Hepatic stellate cell (primary cell): Measurements from ENCODE around the gene TDRD12.
A peak's percentile ranks its signal among the peaks of the same experiment; 100 is the strongest.

Experiments used
- DNase-seq: peaks from one replicate; pipeline ENCODE4 v3.0.0; 2011; ENCODE audit warnings: low spot score

The TDRD12 gene

DNA sequence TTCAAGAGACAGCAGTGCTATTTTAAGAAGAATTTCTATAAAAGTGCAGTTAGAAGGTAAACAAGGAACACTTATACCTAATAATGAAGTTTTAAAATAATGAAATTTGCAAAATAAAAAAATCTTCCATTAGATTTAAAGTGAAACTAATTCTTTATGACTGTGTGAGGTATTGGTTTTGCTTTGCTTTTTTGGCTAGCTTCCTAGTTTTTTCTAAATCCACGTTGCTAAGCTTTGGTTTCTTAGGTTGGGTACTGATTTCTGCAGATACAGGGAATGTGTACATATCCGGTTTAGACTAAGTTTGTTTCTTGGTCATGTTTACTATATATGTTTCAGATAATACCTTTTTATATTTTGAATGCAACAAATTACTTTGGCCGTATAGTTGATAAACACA, 90.2 kb downstream of the TDRD12 start:
- no peak for DNase-seq

DNA sequence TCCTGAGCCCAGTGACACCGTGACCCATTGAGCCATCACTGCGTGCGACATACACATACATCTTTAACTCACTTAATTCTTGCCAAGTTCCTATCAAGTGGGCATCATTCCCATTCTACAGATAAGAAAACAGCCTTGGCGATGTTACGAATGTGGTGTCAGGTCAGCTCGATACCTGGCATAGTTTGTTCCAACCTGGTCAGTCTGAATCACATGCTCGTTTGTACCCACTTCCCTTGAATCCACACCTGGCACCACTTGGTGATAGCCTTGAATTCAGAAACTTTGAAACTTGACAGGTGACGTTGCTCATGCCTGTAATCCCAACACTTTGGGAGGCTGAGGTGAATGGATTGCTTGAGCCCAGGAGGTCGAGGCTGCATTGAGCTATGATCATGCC, 90.9 kb downstream of the TDRD12 start:
- DNase-seq = no peak

DNA sequence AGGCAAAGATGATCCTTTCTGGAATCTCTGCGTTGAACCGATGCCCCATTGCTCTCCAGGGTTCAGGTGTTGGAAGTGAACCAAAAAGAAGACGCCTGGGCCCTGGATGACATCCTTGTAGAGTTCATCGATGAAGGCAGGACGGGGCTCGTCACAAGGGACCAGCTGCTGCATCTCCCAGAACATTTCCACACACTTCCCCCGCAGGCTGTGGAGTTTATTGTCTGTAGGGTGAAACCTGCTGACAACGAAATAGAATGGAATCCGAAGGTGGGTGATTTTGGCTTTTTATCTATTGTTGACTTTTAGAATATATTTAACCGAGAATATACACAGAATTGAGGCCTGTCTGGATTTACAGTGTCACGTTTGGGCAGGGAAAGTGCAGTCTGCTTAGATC, 91.6 kb downstream of the TDRD12 start:
- no peak for DNase-seq

DNA sequence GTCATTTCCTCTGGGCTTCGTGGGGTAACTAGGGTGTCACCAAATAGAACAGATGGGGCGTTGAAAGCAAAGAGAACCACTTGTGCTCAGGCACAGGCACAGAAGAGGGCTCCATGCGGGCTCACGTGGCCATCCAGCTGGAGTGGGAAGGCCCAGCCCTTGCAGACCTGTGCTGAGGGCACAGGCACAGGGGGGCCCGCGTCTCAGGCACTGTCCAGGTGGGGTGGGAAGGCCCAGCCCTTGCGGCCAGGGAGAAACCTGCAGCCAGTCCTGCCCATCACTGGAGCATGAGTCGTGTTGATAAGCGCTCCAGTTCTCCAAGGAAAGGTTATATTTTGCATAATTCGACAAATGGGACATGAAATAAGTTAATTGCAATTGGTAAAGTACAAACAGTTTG, 92.5 kb downstream of the TDRD12 start:
- DNase-seq = no peak

DNA sequence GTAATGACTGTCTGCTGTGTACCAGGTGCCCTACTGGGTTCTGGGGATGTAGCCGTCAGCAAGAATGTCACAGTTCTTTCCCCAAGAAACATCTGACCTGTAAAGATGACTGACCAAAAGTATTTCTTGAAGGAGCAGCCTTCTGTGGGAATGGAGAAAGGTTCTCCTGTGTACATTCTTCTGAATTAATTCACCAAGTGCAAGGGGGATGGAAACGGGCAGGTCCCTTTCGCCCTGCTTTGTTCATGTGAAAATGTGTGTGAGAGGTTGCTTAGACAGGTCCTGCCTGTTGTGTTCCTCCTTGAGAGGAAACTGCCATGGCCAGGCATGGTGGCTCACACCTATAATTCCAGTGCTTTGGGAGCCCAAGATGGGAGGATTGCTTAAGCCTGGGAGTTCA, 93.0 kb downstream of the TDRD12 start:
- DNase-seq = no peak

DNA sequence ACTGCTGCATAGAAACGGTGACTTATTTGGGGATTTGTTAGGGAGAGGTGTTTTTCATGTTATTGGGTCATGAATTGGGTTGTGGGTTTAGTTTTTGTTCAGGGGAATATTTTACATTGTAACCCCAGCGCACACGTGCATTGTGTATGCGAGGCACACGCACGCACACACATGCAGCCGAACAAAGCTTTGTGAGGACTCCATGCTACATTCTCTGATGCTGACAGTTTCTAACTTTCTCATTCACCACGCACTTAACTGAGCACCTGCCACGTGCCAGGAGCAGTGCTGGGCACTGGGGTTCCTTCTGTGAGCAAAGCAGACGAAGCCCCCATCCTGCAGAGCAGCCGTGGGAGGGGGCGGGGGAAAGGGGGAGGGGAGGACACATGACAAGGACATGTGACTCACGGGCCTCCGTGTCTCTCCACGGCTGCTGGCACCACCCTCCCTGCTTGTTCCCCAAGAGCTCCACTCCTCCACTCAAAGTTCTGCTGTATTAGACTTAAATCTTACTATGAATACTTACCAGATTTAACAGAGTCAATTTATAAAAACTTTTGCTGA, 94.4 kb downstream of the TDRD12 start:
- DNase-seq = no peak

DNA sequence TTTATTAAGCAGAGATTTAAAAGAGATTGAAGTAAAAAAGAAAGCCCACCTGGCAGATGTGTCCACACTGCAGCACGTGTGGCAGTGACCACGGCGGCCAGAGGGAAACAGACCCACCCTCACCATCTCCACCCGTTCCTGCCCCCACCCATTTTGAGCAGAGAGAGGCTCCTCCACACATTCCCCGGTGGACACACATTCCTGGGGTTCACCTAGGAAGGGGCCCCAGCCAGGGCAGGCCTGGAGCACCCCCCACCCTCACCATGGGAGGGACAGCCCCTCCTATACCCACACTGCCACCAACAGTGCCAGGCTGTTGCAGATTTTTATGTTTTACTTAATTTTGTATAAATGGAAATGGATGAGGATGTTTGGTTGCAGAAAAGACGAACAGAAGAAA, 95.1 kb downstream of the TDRD12 start:
- DNase-seq = no peak

DNA sequence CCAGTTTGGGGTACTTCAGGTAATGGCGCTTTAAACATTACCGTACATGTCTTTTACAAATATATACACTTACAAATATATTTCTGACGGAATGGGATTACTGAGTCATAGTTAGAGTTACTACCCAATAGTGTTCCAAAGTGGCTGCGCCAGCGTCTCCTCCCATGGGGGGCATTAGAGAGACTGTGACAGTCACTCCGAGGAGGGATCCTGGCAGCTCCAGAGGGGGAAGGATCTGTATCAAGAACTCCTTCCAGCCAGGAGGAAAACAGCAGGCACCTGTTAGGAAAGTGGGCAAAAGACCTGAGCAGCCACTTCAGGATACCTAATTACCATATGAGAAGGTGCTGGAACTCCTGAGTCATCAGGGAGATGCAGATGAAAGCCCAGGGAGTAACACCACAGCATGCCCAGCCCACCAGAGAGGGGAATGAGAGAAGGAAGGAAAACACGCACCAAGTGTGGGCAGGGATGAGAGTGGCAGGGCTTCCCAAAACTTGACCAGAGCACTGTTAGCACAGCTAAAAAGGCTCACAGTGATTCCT, 97.1 kb downstream of the TDRD12 start:
- no peak for DNase-seq

DNA sequence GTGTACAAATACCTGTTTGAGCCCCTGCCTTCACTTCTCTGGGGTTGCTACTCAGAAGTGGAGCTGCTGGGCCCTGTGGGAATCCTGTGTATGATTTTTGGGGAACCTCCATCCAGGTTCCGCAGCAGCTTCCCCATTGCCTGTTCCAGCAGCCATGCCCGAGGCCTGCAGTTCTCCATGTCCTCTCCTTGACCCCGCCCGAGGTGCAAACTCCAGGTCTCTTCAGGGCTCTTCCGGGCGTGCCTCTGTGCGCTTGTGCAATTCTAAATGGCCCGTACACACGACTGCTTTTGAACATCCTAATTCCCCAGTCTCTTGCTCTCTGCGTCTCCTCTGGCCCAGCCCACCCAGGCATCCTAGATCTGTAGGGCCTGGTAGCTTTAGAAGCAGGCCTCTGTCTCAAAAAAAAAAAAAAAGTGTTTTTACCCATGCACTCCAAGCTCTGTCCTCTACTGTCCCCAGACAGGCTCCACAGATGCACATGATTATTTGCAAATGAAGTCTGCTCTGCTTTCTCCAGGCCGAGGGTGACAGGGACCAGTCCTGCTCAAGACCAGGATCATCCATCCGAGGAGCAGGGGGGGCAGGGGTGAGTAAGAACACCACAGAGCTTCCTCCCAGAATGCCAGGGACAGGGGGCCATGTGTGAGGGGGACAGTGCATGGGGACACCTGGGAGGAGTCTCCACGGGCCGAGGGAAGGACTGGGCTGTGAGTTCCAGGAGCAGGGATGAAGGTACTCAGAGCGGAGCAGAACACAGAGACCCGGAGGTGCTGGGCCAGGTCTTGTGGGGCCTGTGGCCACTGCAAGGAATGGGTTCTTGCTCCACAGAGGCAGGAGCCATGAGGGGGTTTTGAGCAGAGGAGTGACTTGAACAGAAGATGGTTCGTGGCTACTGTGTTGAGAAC, 98.3 kb downstream of the TDRD12 start:
- no peak for DNase-seq

DNA sequence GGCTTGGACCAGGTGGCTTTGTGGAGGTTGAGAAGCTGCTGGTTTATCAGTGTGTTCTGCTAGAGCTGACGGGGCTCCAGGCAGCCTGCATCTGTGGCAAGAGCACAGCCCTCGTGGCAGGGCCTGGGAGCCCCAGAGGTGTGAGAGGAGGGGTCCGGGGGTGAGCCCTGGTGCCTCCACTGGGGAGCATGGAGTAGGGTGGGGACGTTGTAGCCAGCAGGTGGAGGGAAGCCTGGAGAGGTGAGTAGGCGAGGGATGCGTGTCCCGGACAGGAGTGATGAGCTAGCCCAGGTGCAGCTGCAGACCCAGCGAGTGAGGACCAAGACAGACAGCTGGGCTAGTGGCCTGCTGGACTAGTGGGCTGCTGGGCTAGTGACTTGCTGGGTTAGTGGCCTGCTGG, 99.0 kb downstream of the TDRD12 start:
- no peak for DNase-seq

DNA sequence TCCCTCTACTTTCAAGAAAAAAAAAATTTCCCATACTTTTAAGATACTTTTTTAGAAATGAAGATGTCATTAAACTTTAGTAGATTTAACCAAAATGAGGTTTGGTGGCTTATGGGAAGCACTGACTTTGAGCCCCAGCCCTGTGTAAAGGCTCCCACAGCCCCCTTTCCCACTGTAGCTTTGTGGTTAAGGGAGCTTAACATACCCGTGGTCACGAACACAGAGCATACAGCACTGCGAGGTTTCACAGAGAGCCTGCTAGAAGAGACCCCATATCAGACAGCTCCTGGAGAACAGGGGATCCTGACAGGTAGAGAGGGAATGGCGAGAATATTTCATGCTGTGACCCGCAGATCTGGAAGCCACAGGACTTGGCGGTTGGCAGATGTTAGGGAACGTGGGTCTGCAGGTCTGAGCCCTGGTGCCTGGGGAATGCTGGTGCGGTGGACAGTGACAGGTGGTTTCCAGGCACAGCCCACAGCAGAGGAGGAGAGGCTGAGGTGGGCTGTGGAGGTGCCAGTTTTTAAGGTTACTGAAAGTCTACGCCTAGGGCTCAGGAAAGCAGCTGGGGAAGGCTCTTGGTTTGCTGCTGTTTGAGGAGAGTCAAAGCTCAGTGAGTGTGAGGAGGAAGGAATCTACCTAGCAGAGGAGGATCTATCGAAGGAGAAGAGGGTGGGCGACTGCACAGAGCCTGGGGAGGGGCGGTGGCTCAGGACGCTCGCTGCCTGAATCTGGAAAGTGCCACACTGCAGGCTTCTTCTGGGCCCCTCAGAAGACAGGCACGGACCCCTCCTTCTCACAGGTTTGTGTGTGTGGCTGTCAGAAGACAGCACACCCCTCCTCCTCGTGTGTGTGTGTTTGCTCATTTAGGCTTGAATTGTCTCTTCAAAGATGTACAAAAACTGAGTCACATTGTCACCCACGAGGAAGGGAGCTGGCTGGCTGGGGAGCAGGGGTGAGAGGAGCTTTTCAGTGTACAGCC, 100.1 kb downstream of the TDRD12 start:
- no peak for DNase-seq

DNA sequence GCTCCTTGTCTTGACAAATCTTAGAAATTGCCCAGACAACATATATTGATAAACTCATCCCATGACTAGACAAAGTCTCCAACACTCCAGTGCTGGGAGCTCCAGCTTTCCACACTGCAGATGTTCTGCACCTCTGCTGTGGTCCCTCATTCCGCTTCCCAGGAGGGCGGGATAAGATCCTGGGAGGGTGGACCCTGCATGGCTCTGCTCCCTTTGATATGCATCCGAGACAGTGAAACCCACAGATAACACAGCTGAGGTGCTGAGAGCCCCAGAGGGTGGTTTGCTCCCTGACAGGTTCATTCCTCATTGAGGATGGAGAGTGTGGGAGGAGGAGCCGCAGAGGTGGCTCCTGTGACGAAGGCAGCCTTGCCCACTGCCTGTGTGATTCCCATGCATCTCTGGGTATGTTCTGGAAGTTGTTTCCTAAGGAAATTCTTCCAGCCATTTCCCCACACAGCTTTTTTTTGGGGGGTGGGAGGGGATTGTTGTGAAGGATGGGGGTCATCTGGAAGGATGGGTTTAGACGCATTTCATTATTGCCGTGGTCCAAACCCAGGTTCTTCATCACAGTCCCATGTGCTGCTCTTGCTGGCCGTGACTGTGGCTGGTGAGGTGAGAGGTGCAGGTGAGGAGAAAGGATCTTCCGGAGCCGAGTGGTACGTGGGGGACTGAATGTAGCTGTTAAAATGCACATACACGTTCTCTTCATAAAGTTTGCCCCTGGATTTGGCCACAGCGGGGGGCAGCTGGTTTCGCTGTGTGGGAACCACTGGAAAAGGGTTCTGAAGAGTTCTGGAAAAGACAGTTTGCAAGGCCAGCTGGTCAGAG, 103.6 kb downstream of the TDRD12 start:
- no peak for DNase-seq

DNA sequence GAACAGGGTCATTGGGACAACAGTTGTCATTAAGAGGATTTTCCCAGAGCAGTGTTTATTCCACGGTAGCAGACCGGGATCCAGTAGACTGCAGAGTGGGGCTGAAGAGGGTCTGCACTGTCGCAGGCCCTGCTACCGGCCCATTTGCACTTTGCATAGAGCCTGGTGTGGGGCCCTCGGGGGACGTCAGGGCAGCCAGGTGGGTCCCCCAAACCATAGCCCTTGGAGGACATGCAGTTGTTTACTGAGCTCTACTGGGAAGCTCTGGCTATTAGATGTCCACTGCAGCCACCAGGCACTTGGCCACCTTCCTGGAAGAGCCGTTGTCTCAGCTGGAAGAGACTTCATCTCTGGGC, 104.2 kb downstream of the TDRD12 start:
- DNase-seq = no peak

DNA sequence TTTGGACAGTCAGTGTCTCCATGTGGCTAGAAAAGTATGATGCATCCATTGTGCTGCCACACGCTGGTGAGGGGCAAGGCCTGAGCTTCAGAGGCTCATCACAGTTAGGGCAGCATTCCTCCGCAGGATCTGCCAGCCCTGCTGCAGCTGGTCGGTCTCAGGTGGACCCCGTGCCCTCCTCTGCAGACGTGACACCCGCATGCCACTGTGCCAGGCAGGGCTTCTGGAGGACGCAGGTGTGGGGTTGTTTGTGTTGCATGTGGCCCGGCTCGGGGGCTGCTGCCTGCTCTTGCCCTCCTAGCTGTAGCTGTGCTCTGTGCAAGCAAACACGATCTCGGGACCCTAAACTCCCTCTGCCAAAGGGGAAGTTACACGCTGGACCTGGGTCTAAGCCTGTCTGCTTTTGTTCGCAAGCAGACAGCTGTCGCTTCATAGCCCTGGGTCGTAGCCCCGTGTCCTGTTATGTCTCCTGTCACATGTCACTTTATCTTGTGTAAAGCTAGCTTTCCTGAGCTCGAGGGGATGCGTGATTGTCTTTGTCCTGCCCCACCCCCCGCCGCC, 104.7 kb downstream of the TDRD12 start:
- no peak for DNase-seq

DNA sequence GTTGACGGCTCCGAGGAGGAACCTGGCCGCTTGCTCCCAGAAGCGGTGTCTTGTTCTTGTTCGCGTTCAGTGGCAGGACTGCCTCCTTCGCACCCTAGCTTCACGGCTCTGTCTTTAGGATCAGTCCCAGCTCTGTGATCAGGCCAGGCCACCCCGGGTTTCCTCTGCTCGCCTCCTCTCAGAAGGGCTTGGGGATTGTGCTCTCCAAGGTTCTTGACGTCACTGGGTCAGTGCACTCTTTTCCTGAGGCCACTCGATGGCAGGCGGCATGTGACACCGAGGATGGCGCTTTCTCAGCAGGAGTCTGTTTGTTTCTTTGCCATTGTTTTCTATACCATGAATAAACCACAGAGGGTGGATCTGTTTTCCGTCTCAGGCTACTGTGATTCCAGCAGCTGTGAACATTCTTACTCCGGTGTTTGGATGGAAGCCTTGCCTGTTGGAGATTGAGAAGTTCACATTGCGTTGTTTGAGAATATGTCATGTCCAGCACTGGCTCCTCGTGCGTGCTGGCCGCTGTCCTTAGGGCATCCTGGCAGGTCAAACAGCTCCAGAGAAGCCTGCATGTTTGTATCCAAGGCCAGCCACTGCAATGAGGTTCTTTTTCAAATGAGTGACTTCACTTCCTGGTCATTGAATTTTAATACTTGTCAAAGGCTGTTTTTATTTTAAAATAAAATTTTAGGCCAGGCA, 105.5 kb downstream of the TDRD12 start:
- DNase-seq = no peak

DNA sequence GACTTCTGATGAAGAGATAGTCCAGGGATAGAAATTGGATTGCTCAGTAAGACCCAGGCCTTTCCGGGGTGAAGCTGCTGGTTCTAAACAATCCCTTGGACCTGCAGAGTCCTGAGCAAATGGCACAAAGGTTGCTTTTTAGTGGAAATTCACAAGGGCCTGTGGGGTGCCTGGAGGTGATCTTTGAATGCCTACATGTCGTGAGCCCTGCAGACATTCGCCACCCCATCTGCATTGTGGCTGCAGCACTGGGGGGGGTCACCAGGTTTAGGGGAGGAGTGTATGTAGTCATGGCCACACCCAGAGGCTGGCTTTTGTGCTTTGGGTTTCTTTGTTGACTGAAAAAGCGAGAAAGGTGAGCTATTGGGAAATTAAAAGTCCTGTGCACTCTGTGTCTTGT, 108.6 kb downstream of the TDRD12 start:
- DNase-seq = no peak

DNA sequence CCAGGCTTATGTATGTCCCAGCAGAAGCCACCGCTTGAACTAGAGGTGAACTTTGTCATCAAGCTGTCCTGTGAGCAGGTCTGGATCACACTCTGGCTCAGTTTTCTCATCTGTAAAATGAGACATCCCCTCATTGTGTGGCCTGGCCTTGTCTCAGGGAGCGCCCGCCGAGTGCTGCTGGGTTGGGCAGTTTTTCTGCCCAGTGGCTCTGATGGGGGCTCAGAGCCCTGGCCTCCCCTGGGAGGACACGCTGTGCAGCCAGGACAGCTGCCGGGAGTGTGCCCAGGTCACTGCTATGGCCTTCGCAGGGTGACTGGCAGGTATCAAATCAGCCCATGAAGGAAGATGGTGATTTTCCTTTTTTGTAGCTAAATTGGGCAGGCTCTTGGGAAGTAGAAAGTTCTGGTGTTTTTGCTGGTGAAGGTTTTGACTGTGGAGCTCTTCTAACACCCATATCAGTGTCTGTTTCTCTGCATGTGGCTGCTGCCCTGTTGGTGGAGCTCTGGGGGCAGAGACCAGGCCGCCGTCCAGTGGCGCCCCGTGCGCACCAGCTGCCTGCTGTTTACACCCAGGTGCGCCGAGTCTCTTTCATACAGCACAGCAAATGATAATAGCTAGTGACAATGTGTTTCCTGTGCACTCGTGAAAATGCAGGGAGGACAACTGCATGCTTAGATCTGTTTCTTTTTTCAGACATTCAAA, 109.2 kb downstream of the TDRD12 start:
- DNase-seq = no peak

DNA sequence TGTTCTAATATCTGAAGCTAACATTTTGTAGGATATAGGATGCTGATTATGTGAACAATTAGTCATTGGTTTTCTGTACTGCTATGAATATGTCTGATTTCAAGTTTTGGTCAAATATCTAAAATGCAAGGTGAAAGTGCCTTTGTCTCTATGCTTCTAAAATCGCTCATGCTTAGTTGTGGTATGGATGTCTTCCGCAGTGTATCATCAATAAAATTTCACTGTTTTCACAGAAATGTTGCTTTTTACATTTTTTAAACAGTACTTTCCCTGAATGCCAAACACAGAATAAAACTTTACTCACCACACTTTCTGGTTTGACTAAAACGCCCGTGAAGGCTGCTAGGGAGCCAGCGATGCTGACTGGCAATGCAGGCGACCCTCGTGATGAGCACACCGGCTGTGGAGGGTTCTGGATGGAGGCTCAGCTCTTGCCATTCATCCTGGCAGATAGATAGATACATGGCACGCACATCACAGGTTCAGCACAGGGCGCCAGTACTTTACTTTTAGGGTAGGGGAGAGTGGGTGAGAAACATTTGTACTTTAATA, 109.9 kb downstream of the TDRD12 start:
- DNase-seq = no peak

DNA sequence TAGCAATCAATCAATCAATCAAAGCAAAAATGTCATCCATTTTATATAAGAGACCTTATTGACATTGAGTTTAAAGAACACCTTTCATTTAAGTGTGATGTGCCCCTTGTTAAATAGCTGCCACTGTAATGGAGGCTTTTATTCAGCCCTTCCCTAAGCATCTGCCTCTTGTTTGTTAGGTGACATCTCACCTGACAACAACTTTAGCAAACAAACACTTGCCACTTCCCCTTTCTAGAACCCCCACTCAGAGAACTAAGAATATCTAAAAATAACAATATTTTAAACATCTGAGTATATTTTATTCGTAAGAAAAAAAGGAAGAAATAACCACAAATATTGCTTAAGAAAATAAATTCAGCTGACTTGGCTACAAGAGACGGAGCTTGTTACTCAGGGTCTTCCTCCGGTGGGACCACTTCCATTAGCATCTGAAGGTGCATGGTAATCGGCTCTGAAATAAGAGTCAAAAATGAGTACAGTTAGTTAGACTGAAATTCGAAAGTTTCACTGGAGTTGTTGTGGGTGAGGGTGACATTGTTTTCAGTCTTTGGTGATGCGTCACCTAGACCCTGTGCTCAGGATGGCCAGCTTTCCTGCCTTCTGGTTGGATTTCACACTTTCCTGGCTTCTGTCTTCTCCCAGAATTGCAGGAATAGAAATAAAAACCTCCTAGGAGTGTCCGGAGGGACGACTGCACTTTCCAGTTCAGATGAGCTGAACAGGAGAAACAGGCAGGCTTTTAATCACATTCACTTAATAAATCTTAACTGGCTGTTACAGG, 110.9 kb downstream of the TDRD12 start:
- peak; percentile 44 for DNase-seq
